PC-3 (cell line): ENCODE results near the gene NR5A1.

Source experiments
- CTCF ChIP-seq: fragments of 300-600 bp; sonication (generic); conservative IDR thresholded peaks from 2 replicates; pipeline ENCODE4 v1.5.1; 2017; ENCODE audit warnings: antibody characterized with exemption, low read depth, mild to moderate bottlenecking, low read length
- EZH2 ChIP-seq: fragments of 300-600 bp; sonication (generic); IDR thresholded peaks from one replicate; pipeline ENCODE4 v1.6.1; 2017; ENCODE audit warnings: antibody characterized with exemption, mild to moderate bottlenecking, low read length; ENCODE audit not compliant: unreplicated experiment
- EZH2phosphoT487 ChIP-seq: fragments of 300-600 bp; sonication (generic); IDR thresholded peaks from 2 replicates; pipeline ENCODE4 v1.6.1; 2018; ENCODE audit warnings: mild to moderate bottlenecking, antibody characterized with exemption, low read length, borderline replicate concordance

DNA sequence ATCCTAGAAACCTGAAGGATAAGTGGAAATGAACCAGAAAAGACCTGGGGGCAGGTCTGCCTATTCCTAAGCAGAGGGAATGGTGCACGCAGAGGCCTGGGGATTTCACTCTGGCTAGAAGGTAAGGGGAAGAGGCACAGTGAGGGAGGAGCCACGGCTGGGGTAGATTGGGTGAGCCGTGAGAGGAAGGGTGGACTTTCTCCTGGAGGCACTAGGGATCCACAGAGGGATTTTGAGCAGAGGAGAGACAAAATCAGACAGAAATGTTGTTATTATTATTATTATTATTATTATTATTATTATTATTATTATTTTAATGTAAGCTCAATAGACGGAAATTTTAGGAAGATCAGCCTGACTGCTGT is 59.9 kb downstream of the NR5A1 start:
- 0 out of 2 replicates have a peak, but pooled peaks have one; percentile 2 for TF ChIP-seq CTCF
- no peak for TF ChIP-seq EZH2
- TF ChIP-seq EZH2phosphoT487, result no peak
